GM18511 (cell line): ENCODE results near the gene LCN10.
"Not testable (repeated sequence)": the region's sequence is repeated elsewhere in the genome, so short reads cannot be mapped to it uniquely, and the experiment has no call there.

Source experiments
- ATAC-seq: cut with Tn5 transposase; IDR thresholded peaks from one replicate; pipeline ENCODE4 v1.9.1; 2021; ENCODE audit warnings: mild to moderate bottlenecking, moderate library complexity; ENCODE audit not compliant: unreplicated experiment

Gene LCN10

GRCh38 chr9:136721339-136722092 is 21.2 kb downstream of the LCN10 start:
- no peak for ATAC-seq

- no peak for ATAC-seq
These were observed 21.8 kb downstream of the LCN10 start for GRCh38 chr9:136720898-136721338.

GRCh38 chr9:136720251-136720897 is 22.4 kb downstream of the LCN10 start:
- no peak for ATAC-seq

GRCh38 chr9:136719195-136719880 is 23.4 kb downstream of the LCN10 start:
- no peak for ATAC-seq

GRCh38 chr9:136718345-136719194 is 24.2 kb downstream of the LCN10 start:
- ATAC-seq: no peak

- no peak for ATAC-seq
These were observed 25.3 kb downstream of the LCN10 start for GRCh38 chr9:136717399-136717798.

GRCh38 chr9:136714893-136715274 is 27.9 kb downstream of the LCN10 start:
- no peak for ATAC-seq

GRCh38 chr9:136714096-136714892 is 28.4 kb downstream of the LCN10 start:
- no peak for ATAC-seq

GRCh38 chr9:136713550-136713949 is 29.2 kb downstream of the LCN10 start:
- ATAC-seq: no peak

- ATAC-seq: no peak
These were observed 29.8 kb downstream of the LCN10 start for GRCh38 chr9:136712690-136713544.

GRCh38 chr9:136711751-136712689 is 30.7 kb downstream of the LCN10 start, which contains the start of gene DIPK1B:
Gene DIPK1B (plus strand): TSS chr9:136712572. CDS start chr9:136712666, 94 bp downstream.
- no peak for ATAC-seq

GRCh38 chr9:136711219-136711648 is 31.5 kb downstream of the LCN10 start:
- ATAC-seq: not testable (repeated sequence)

GRCh38 chr9:136710543-136710942 is 32.2 kb downstream of the LCN10 start:
- no peak for ATAC-seq

- ATAC-seq: no peak
These were observed 33.2 kb downstream of the LCN10 start for GRCh38 chr9:136709454-136710109.

- no peak for ATAC-seq
These were observed 34.8 kb downstream of the LCN10 start for GRCh38 chr9:136707849-136708517.

- ATAC-seq: no peak
These were observed 35.7 kb downstream of the LCN10 start for GRCh38 chr9:136707011-136707410.

GRCh38 chr9:136705564-136705963 is 37.2 kb downstream of the LCN10 start:
- ATAC-seq: no peak
